Tibial artery (tissue), 4 donors: Measurements from ENCODE around the gene KCNH2.
A peak's percentile ranks its signal among the peaks of the same experiment; 100 is the strongest.

ENCODE experiments used
- DNase-seq, 2 donors: peaks; one replicate each; pipeline ENCODE4 v3.0.0-alpha.2; 2019
- H3K27ac ChIP-seq, 2 donors: fragments of 200-600 bp; sonication (generic) in 1 of 2; 1 replicate in 1 of 2; 2 replicates in 1 of 2; pipeline ENCODE4 v1.5.1; 2018 to 2019; ENCODE audit warnings: mild to moderate bottlenecking in 1 of 2
- H3K27me3 ChIP-seq, 2 donors: fragments of 200-600 bp; sonication (generic) in 1 of 2; one replicate each; pipeline versions ENCODE4 v1.5.1 to v1.6.0; 2016 to 2019
- H3K36me3 ChIP-seq, 3 donors: fragments of 200-600 bp; sonication (generic) in 2 of 3; one replicate each; pipeline ENCODE4 v1.5.1; 2016 to 2019; ENCODE audit warnings: mild to moderate bottlenecking in 2 of 3
- H3K4me1 ChIP-seq, 4 donors: fragments of 200-600 bp; sonication (generic) in 2 of 4; 1 replicate in 3 of 4; 2 replicates in 1 of 4; pipeline ENCODE4 v1.5.1; 2016 to 2019
- H3K4me3 ChIP-seq, 2 donors: fragments of 200-600 bp; sonication (generic) in 1 of 2; 1 replicate in 1 of 2; 2 replicates in 1 of 2; pipeline ENCODE4 v1.5.1; 2018 to 2019; ENCODE audit warnings: mild to moderate bottlenecking in 2 of 2
- H3K9me3 ChIP-seq, 3 donors: fragments of 200-600 bp; sonication (generic) in 1 of 3; one replicate each; pipeline ENCODE4 v1.5.1; 2016 to 2019
- CTCF ChIP-seq, 2 experiments: fragments of 200-600 bp in 1 of 2; fragments of 450-650 bp in 1 of 2; IDR thresholded peaks; one replicate each; pipeline ENCODE4 v1.5.1; 2017 to 2019; ENCODE audit warnings: antibody characterized with exemption in 2 of 2, mild to moderate bottlenecking in 1 of 2, moderate library complexity in 1 of 2
- intact Hi-C: fragments of 100-400 bp; cut with DNase I; formaldehyde crosslinking; loops from one replicate; pipeline ENCODE4 v1.15.0; 2023; ENCODE audit warnings: low total_unique reads

The KCNH2 gene

GRCh38 chr7:150950496-150951180 lies 27.5 kb downstream of the KCNH2 start:
- no peaks in the 10 kb centered on the region for H3K9me3 ChIP-seq
- peaks cover 0 to 72% of the 10 kb centered on the region in 2 donors for H3K27me3 ChIP-seq
- TF ChIP-seq CTCF (IDR thresholded peaks at IDR 0.05): no peak
- no peak overlapping the region for H3K27ac ChIP-seq
- no peaks in the 10 kb centered on the region for H3K36me3 ChIP-seq
- intact Hi-C loops: no loop called here
- H3K4me3 ChIP-seq: no peak overlapping the region
- H3K4me1 ChIP-seq: peaks cover 0 to 22% (median 14%) of the 10 kb centered on the region in 4 donors
- no peak for DNase-seq

GRCh38 chr7:150949971-150950491 lies 28.1 kb downstream of the KCNH2 start:
- H3K27me3 ChIP-seq: peaks cover 0 to 66% of the 10 kb centered on the region in 2 donors
- H3K4me3 ChIP-seq: no peak overlapping the region
- TF ChIP-seq CTCF (IDR thresholded peaks at IDR 0.05): no peak
- no peaks in the 10 kb centered on the region for H3K36me3 ChIP-seq
- intact Hi-C loops: no loop called here
- H3K9me3 ChIP-seq: no peaks in the 10 kb centered on the region
- peak in 1 of 2 donors; percentile 42 for DNase-seq
- H3K27ac ChIP-seq: no peak overlapping the region
- peaks cover 0 to 19% (median 9%) of the 10 kb centered on the region in 4 donors for H3K4me1 ChIP-seq

GRCh38 chr7:150949564-150949963 lies 28.6 kb downstream of the KCNH2 start:
- H3K4me3 ChIP-seq: no peak overlapping the region
- no peak for TF ChIP-seq CTCF (IDR thresholded peaks at IDR 0.05)
- peak in 1 of 2 donors; percentile 40 for DNase-seq
- H3K27me3 ChIP-seq: peaks cover 0 to 66% of the 10 kb centered on the region in 2 donors
- H3K9me3 ChIP-seq: no peaks in the 10 kb centered on the region
- H3K36me3 ChIP-seq: no peaks in the 10 kb centered on the region
- peaks cover 0 to 15% (median 5%) of the 10 kb centered on the region in 4 donors for H3K4me1 ChIP-seq
- H3K27ac ChIP-seq: no peak overlapping the region
- intact Hi-C loops: no loop called here

GRCh38 chr7:150948791-150949251 lies 29.3 kb downstream of the KCNH2 start:
- intact Hi-C loops: no loop called here
- DNase-seq: peak; percentile 13 to 58

More at GRCh38 chr7:150948791-150949251, 29.3 kb downstream of the KCNH2 start:
- Histone ChIP-seq H3K9me3 (no peaks in the 10 kb centered on the region), H3K27ac (no peak overlapping the region), H3K4me3 (no peak overlapping the region), H3K36me3 (no peaks in the 10 kb centered on the region), H3K4me1 (peaks cover 0 to 10% (median 2%) of the 10 kb centered on the region in 4 donors), H3K27me3 (peaks cover 0 to 60% of the 10 kb centered on the region in 2 donors)
- no peak for TF ChIP-seq CTCF (IDR thresholded peaks at IDR 0.05)
